ENCODE results near the gene CLIC3. TPM values are rescaled to one million over a fixed set of nuclear protein-coding genes. Genes with fewer than 3 reads are reported as not detected.

Gene CLIC3
- total RNA-seq, 1 donor from 2014 or later = not detected

- DNase-seq (ENCODE audit: low spot score, unreplicated experiment) = no peak
- no peaks in the 10 kb centered on the region for H3K9me3 Mint-ChIP-seq (ENCODE audit: low read depth)
- no peaks in the 10 kb centered on the region for H3K36me3 Mint-ChIP-seq (ENCODE audit: insufficient read depth)
- peaks cover 2% of the 10 kb centered on the region for H3K27me3 Mint-ChIP-seq
- peak overlapping the region; percentile 10 for H3K27ac Mint-ChIP-seq
- peak overlapping the region; percentile 6 for H3K4me3 Mint-ChIP-seq (ENCODE audit: low read depth)
- peaks cover 9% of the 10 kb centered on the region for H3K4me1 Mint-ChIP-seq (ENCODE audit: low read depth)
- TF ChIP-seq CTCF (IDR thresholded peaks at IDR 0.05; ENCODE audit: unreplicated experiment) = no peak
These were observed 6.0 kb downstream of the CLIC3 start for GRCh38 chr9:136990242-136990911.

- Mint-ChIP-seq H3K9me3 (ENCODE audit: low read depth) (no peaks in the 10 kb centered on the region), H3K36me3 (ENCODE audit: insufficient read depth) (no peaks in the 10 kb centered on the region), H3K27me3 (peaks cover 5% of the 10 kb centered on the region), H3K27ac (peak overlapping the region; percentile 86), H3K4me1 (ENCODE audit: low read depth) (peaks cover 9% of the 10 kb centered on the region), H3K4me3 (ENCODE audit: low read depth) (no peak overlapping the region)
- TF ChIP-seq CTCF (IDR thresholded peaks at IDR 0.05; ENCODE audit: unreplicated experiment) = no peak
- no peak for DNase-seq (ENCODE audit: low spot score, unreplicated experiment)
These were observed 7.5 kb downstream of the CLIC3 start for GRCh38 chr9:136988872-136989271.

- Mint-ChIP-seq H3K27ac (no peak overlapping the region), H3K4me3 (ENCODE audit: low read depth) (no peak overlapping the region), H3K9me3 (ENCODE audit: low read depth) (no peaks in the 10 kb centered on the region), H3K36me3 (ENCODE audit: insufficient read depth) (no peaks in the 10 kb centered on the region), H3K4me1 (ENCODE audit: low read depth) (peaks cover 9% of the 10 kb centered on the region), H3K27me3 (peaks cover 8% of the 10 kb centered on the region)
- no peak for TF ChIP-seq CTCF (IDR thresholded peaks at IDR 0.05; ENCODE audit: unreplicated experiment)
- no peak for DNase-seq (ENCODE audit: low spot score, unreplicated experiment)
These were observed 10.5 kb downstream of the CLIC3 start for GRCh38 chr9:136985853-136986252.

- H3K4me3 Mint-ChIP-seq (ENCODE audit: low read depth) = no peak overlapping the region
- H3K4me1 Mint-ChIP-seq (ENCODE audit: low read depth) = peaks cover 9% of the 10 kb centered on the region
- H3K27ac Mint-ChIP-seq = no peak overlapping the region
- no peak for TF ChIP-seq CTCF (IDR thresholded peaks at IDR 0.05; ENCODE audit: unreplicated experiment)
- H3K27me3 Mint-ChIP-seq = peaks cover 13% of the 10 kb centered on the region
- H3K9me3 Mint-ChIP-seq (ENCODE audit: low read depth) = no peaks in the 10 kb centered on the region
- H3K36me3 Mint-ChIP-seq (ENCODE audit: insufficient read depth) = no peaks in the 10 kb centered on the region
- DNase-seq (ENCODE audit: low spot score, unreplicated experiment) = no peak
These were observed 11.3 kb downstream of the CLIC3 start for GRCh38 chr9:136985027-136985602.

- TF ChIP-seq CTCF (IDR thresholded peaks at IDR 0.05; ENCODE audit: unreplicated experiment) = no peak
- Mint-ChIP-seq H3K36me3 (ENCODE audit: insufficient read depth) (no peaks in the 10 kb centered on the region), H3K9me3 (ENCODE audit: low read depth) (no peaks in the 10 kb centered on the region), H3K27ac (no peak overlapping the region), H3K4me1 (ENCODE audit: low read depth) (peaks cover 6% of the 10 kb centered on the region), H3K27me3 (peaks cover 13% of the 10 kb centered on the region), H3K4me3 (ENCODE audit: low read depth) (no peak overlapping the region)
- DNase-seq (ENCODE audit: low spot score, unreplicated experiment) = no peak
These were observed 11.8 kb downstream of the CLIC3 start for GRCh38 chr9:136984464-136985026.
